Gastrocnemius medialis (tissue), 4 donors: ENCODE data around the gene USP17L19. TPM values are rescaled to one million over a fixed set of nuclear protein-coding genes. Genes with fewer than 3 reads are reported as not detected.
"Not testable (repeated sequence)": the region's sequence is repeated elsewhere in the genome, so short reads cannot be mapped to it uniquely, and the experiment has no call there.

Experiments
- ATAC-seq, 2 donors: fragments of 150-250 bp; one replicate each; pipeline ENCODE4 v1.9.1; 2016
- DNase-seq, 2 donors: peaks; one replicate each; pipeline ENCODE4 v3.0.0-alpha.2; 2019
- H3K27ac ChIP-seq, 4 donors: fragments of 200-600 bp; sonication (generic); 1 replicate in 1 of 4; 2 replicates in 3 of 4; pipeline ENCODE4 v1.5.1; 2016 to 2018; ENCODE audit warnings: mild to moderate bottlenecking in 2 of 4, moderate library complexity in 1 of 4
- H3K27me3 ChIP-seq, 3 donors: fragments of 200-600 bp; sonication (generic) in 2 of 3; 1 replicate in 1 of 3; 2 replicates in 2 of 3; pipeline versions ENCODE4 v1.5.1 to v1.6.0; 2016 to 2019; ENCODE audit warnings: mild to moderate bottlenecking in 1 of 3, moderate library complexity in 1 of 3
- H3K36me3 ChIP-seq, 2 donors: fragments of 200-600 bp; sonication (generic) in 1 of 2; one replicate each; pipeline ENCODE4 v1.5.1; 2017 to 2018
- H3K4me1 ChIP-seq, 2 donors: fragments of 200-600 bp; sonication (generic) in 1 of 2; one replicate each; pipeline ENCODE4 v1.5.1; 2016 to 2017; ENCODE audit warnings: mild to moderate bottlenecking in 2 of 2
- H3K4me3 ChIP-seq, 4 donors: fragments of 200-600 bp; sonication (generic) in 3 of 4; 1 replicate in 1 of 4; 2 replicates in 3 of 4; pipeline ENCODE4 v1.5.1; 2016 to 2019; ENCODE audit warnings: mild to moderate bottlenecking in 2 of 4
- H3K9me3 ChIP-seq, 3 donors: fragments of 200-600 bp; sonication (generic) in 2 of 3; 1 replicate in 1 of 3; 2 replicates in 2 of 3; pipeline ENCODE4 v1.5.1; 2016 to 2019
- in situ Hi-C, 4 donors: fragments of 200-750 bp; cut with MboI; loops; one replicate each; pipeline versions ENCODE4 v1.15.0 to v1.8.0; 2017; ENCODE audit warnings: low sequenced_read_pairs in 4 of 4
- intact Hi-C: fragments of 100-400 bp; cut with DNase I; formaldehyde crosslinking; loops from one replicate; pipeline ENCODE4 v1.15.1; 2023; ENCODE audit warnings: low total_unique reads
- total RNA-seq, 4 donors: library from RNA; depleted of rRNA; stranded (reverse); fragments of >200 nt; gene quantifications; one replicate each; pipeline versions ENCODE4 v1.1.0 to v1.2.3, GENCODE V29; 2016

USP17L19 gene
- total RNA-seq, 4 donors from 2014 or later, result not detected

DNA sequence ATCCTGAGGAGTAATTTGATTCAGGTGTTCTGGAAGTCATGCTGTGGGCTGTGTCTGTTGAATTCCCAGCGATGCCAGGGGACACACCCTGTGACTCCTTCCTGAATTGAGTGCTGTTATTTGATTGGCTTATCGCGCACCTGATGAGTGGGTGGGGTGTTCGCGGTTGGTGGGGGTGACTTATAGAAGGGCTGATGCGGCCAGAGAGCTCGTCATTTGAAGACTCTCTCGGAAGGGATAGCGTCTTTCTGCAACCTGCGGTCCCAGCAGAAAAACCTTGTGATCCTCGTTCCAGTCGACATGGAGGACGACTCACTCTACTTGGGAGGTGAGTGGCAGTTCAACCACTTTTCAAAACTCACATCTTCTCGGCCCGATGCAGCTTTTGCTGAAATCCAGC, 4.6 kb downstream of the USP17L19 start, which contains the start of gene USP17L20:
USP17L20 (plus strand) TSS at position 301 of the 400 bp plus-strand sequence; CDS start at position 301, 0 bp downstream.
- H3K27me3 ChIP-seq, intact Hi-C loops, H3K4me3 ChIP-seq, H3K4me1 ChIP-seq, H3K27ac ChIP-seq, H3K36me3 ChIP-seq, in situ Hi-C loops, DNase-seq, ATAC-seq, H3K9me3 ChIP-seq: not testable (repeated sequence)

DNA sequence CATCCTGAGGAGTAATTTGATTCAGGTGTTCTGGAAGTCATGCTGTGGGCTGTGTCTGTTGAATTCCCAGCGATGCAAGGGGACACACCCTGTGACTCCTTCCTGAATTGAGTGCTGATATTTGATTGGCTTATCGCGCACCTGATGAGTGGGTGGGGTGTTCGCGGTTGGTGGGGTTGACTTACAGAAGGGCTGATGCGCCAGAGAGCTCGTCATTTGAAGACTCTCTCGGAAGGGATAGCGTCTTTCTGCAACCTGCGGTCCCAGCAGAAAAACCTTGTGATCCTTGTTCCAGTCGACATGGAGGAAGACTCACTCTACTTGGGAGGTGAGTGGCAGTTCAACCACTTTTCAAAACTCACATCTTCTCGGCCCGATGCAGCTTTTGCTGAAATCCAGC, 9.4 kb downstream of the USP17L19 start, which contains the start of gene USP17L21:
USP17L21 (plus strand) TSS at position 301 of the 400 bp plus-strand sequence; CDS start at position 301, 0 bp downstream.
- H3K27me3 ChIP-seq, in situ Hi-C loops, H3K4me1 ChIP-seq, H3K36me3 ChIP-seq, H3K4me3 ChIP-seq, intact Hi-C loops, H3K9me3 ChIP-seq, ATAC-seq, DNase-seq, H3K27ac ChIP-seq: not testable (repeated sequence)

DNA sequence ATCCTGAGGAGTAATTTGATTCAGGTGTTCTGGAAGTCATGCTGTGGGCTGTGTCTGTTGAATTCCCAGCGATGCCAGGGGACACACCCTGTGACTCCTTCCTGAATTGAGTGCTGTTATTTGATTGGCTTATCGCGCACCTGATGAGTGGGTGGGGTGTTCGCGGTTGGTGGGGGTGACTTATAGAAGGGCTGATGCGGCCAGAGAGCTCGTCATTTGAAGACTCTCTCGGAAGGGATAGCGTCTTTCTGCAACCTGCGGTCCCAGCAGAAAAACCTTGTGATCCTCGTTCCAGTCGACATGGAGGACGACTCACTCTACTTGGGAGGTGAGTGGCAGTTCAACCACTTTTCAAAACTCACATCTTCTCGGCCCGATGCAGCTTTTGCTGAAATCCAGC, 14.1 kb downstream of the USP17L19 start, which contains the start of gene USP17L22:
USP17L22 (plus strand) TSS at position 301 of the 400 bp plus-strand sequence; CDS start at position 301, 0 bp downstream.
- not testable (repeated sequence) for H3K4me1 ChIP-seq

DNA sequence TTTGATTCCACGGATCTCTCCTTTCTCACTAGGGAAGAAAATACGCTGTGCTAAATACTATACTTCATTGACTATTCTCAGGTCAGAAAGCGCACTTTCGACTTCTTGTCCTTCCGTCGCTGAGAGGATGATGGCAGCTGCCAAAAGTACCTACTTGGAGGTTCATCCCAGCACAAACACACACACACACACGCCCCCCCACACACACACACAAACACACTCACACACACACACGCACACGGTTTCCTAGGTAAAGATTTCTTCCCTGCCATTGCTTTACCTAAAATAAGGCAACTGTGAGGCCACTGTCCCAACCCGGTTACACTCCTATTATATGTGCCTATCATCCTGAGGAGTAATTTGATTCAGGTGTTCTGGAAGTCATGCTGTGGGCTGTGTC, 18.5 kb downstream of the USP17L19 start:
- H3K4me3 ChIP-seq, in situ Hi-C loops: not testable (repeated sequence)

More for the DNA sequence above, 14.1 kb downstream of the USP17L19 start, which contains the start of gene USP17L22:
- H3K9me3 ChIP-seq, H3K4me3 ChIP-seq, intact Hi-C loops, H3K27me3 ChIP-seq, H3K36me3 ChIP-seq, DNase-seq, H3K27ac ChIP-seq, in situ Hi-C loops, ATAC-seq: not testable (repeated sequence)

More for the DNA sequence above, 18.5 kb downstream of the USP17L19 start:
- H3K4me1 ChIP-seq, intact Hi-C loops, H3K9me3 ChIP-seq, ATAC-seq, H3K36me3 ChIP-seq, H3K27ac ChIP-seq, H3K27me3 ChIP-seq: not testable (repeated sequence)
- DNase-seq, result peak; percentile 28 to 35

Other genes starting within 250 kb of the USP17L19 start
- not detected for gene FAM90A26, start 83.0 kb upstream of the USP17L19 start, total RNA-seq
- gene USP17L10, start 42.7 kb upstream of the USP17L19 start, total RNA-seq, result not detected
- gene USP17L11, start 38.0 kb upstream of the USP17L19 start, total RNA-seq, result not detected
- not detected for gene USP17L12, start 33.2 kb upstream of the USP17L19 start, total RNA-seq
- not detected for gene USP17L13, start 28.5 kb upstream of the USP17L19 start, total RNA-seq
- gene USP17L15, start 19.0 kb upstream of the USP17L19 start, total RNA-seq, result not detected
- gene USP17L17, start 9.5 kb upstream of the USP17L19 start, total RNA-seq, result not detected
- not detected for gene USP17L18, start 4.7 kb upstream of the USP17L19 start, total RNA-seq
- gene USP17L20, start 4.7 kb downstream of the USP17L19 start, total RNA-seq, result not detected
- not detected for gene USP17L21, start 9.5 kb downstream of the USP17L19 start, total RNA-seq
- gene USP17L22, start 14.2 kb downstream of the USP17L19 start, total RNA-seq, result not detected
- not detected for gene USP17L24, start 71.8 kb downstream of the USP17L19 start, total RNA-seq
- not detected for gene USP17L25, start 76.5 kb downstream of the USP17L19 start, total RNA-seq
- gene USP17L26, start 81.3 kb downstream of the USP17L19 start, total RNA-seq, result not detected
- gene USP17L5, start 86.0 kb downstream of the USP17L19 start, total RNA-seq, result not detected
- not detected for gene USP17L27, start 90.8 kb downstream of the USP17L19 start, total RNA-seq
- not detected for gene USP17L28, start 95.5 kb downstream of the USP17L19 start, total RNA-seq
- gene USP17L29, start 100.3 kb downstream of the USP17L19 start, total RNA-seq, result not detected
- gene USP17L30, start 109.8 kb downstream of the USP17L19 start, total RNA-seq, result not detected
- gene DEFB131A, start 191.0 kb downstream of the USP17L19 start, total RNA-seq, result not detected